Dermis blood vessel endothelial cell (primary cell): ENCODE data around the gene PAX5. TPM values are rescaled to one million over a fixed set of nuclear protein-coding genes. Genes with fewer than 3 reads are reported as not detected.

Source experiments
- DNase-seq: peaks from one replicate; pipeline ENCODE4 v3.0.0; 2010
- total RNA-seq: library from RNA; depleted of rRNA; stranded (reverse); fragments of >200 nt; gene quantifications from 2 replicates; pipeline ENCODE4 v1.2.3, GENCODE V29; 2014

Gene PAX5
- total RNA-seq, 1 donor from 2014 or later = not detected

- DNase-seq = no peak
These were observed 48.1 kb downstream of the PAX5 start for GRCh38 chr9:36985769-36986467.

GRCh38 chr9:36985061-36985768 lies 48.9 kb downstream of the PAX5 start:
- no peak for DNase-seq

- no peak for DNase-seq
These were observed 53.7 kb downstream of the PAX5 start for GRCh38 chr9:36980148-36980974.

- DNase-seq = no peak
These were observed 57.6 kb downstream of the PAX5 start for GRCh38 chr9:36976371-36977030.

GRCh38 chr9:36974731-36975130 lies 59.3 kb downstream of the PAX5 start:
- DNase-seq = no peak

GRCh38 chr9:36971935-36972488 lies 62.1 kb downstream of the PAX5 start:
- no peak for DNase-seq

GRCh38 chr9:36970007-36970888 lies 63.8 kb downstream of the PAX5 start:
- DNase-seq = no peak

GRCh38 chr9:36969216-36969771 lies 64.8 kb downstream of the PAX5 start:
- no peak for DNase-seq

- DNase-seq = no peak
These were observed 65.4 kb downstream of the PAX5 start for GRCh38 chr9:36968574-36969215.

- DNase-seq = no peak
These were observed 66.1 kb downstream of the PAX5 start for GRCh38 chr9:36967997-36968396.

GRCh38 chr9:36966371-36967097 lies 67.5 kb downstream of the PAX5 start:
- DNase-seq = peak; percentile 21

GRCh38 chr9:36964791-36965190 lies 69.3 kb downstream of the PAX5 start:
- DNase-seq = no peak

- DNase-seq = no peak
These were observed 70.7 kb downstream of the PAX5 start for GRCh38 chr9:36963346-36963745.

GRCh38 chr9:36962691-36963090 lies 71.4 kb downstream of the PAX5 start:
- DNase-seq = no peak

- peak; percentile 17 for DNase-seq
These were observed 72.3 kb downstream of the PAX5 start for GRCh38 chr9:36961561-36962325.

- no peak for DNase-seq
These were observed 73.0 kb downstream of the PAX5 start for GRCh38 chr9:36961051-36961450.

GRCh38 chr9:36960575-36960955 lies 73.5 kb downstream of the PAX5 start:
- no peak for DNase-seq

GRCh38 chr9:36959681-36960574 lies 74.1 kb downstream of the PAX5 start:
- no peak for DNase-seq
